GM23338 (cell line): Measurements from ENCODE around the gene SNX3. TPM values are rescaled to one million over a fixed set of nuclear protein-coding genes. Genes with fewer than 3 reads are reported as not detected.

ENCODE experiments used
- ATAC-seq: fragments of 200-7000 bp; cut with Tn5 transposase; 3 replicates; pipeline ENCODE4 v1.9.1; 2020
- DNase-seq: peaks from one replicate; pipeline ENCODE4 v3.0.0-alpha.2; 2015; ENCODE audit warnings: low spot score
- H2AFZ ChIP-seq: fragments of 200-600 bp; sonication (generic); 2 replicates; pipeline ENCODE4 v1.8.0; 2016; ENCODE audit warnings: antibody characterized with exemption, mild to moderate bottlenecking, moderate library complexity
- H3F3A ChIP-seq: fragments of 200-600 bp; sonication (generic); replicated peaks from 2 replicates; pipeline ENCODE4 v1.8.0; 2017; ENCODE audit warnings: antibody characterized with exemption, mixed run types, low read depth
- H3K27ac ChIP-seq: fragments of 200-600 bp; sonication (generic); 2 replicates; pipeline ENCODE4 v1.6.1; 2016; ENCODE audit warnings: low read depth
- H3K27me3 ChIP-seq: fragments of 200-600 bp; sonication (generic); 2 replicates; pipeline ENCODE4 v1.8.0; 2016; ENCODE audit warnings: mild to moderate bottlenecking, mixed run types, moderate library complexity; ENCODE audit not compliant: insufficient read depth
- H3K36me3 ChIP-seq: fragments of 200-600 bp; sonication (generic); 2 replicates; pipeline ENCODE4 v1.8.0; 2016; ENCODE audit warnings: mild to moderate bottlenecking; ENCODE audit not compliant: insufficient read depth
- H3K4me1 ChIP-seq: fragments of 200-600 bp; sonication (generic); 2 replicates; pipeline ENCODE4 v1.8.0; 2016; ENCODE audit warnings: mild to moderate bottlenecking, moderate library complexity; ENCODE audit not compliant: insufficient read depth
- H3K4me2 ChIP-seq: fragments of 200-600 bp; sonication (generic); 2 replicates; pipeline ENCODE4 v1.7.1; 2017; ENCODE audit warnings: mixed run types
- H3K4me3 ChIP-seq: fragments of 200-600 bp; sonication (generic); 2 replicates; pipeline ENCODE4 v1.6.1; 2016; ENCODE audit warnings: mixed run types
- H3K79me2 ChIP-seq: fragments of 200-600 bp; sonication (generic); replicated peaks from 2 replicates; pipeline ENCODE4 v1.8.0; 2017; ENCODE audit warnings: mild to moderate bottlenecking; ENCODE audit not compliant: insufficient read depth
- H3K9me2 ChIP-seq: fragments of 200-600 bp; sonication (generic); 2 replicates; pipeline ENCODE4 v1.8.0; 2017; ENCODE audit not compliant: insufficient read depth
- H4K20me1 ChIP-seq: fragments of 200-600 bp; sonication (generic); replicated peaks from 2 replicates; pipeline ENCODE4 v1.8.0; 2017; ENCODE audit warnings: mild to moderate bottlenecking; ENCODE audit not compliant: insufficient read depth
- H3K27ac Mint-ChIP-seq: 2 replicates; pipeline ENCODE4 v1.8.0; 2020; ENCODE audit warnings: inconsistent platforms, mild to moderate bottlenecking, moderate library complexity, mixed read lengths
- H3K27me3 Mint-ChIP-seq: 3 replicates; pipeline ENCODE4 v1.8.0; 2022; ENCODE audit warnings: low read depth, mild to moderate bottlenecking, moderate library complexity, mixed read lengths, inconsistent platforms; ENCODE audit not compliant: insufficient read depth, poor library complexity
- H3K36me3 Mint-ChIP-seq: 3 replicates; pipeline ENCODE4 v1.8.0; 2021; ENCODE audit warnings: low read depth, mild to moderate bottlenecking, inconsistent platforms, moderate library complexity, mixed read lengths
- H3K4me1 Mint-ChIP-seq: 3 replicates; pipeline ENCODE4 v1.8.0; 2020; ENCODE audit warnings: mild to moderate bottlenecking, inconsistent platforms, mixed read lengths
- H3K4me3 Mint-ChIP-seq: 3 replicates; pipeline ENCODE4 v1.8.0; 2021; ENCODE audit warnings: moderate library complexity, mild to moderate bottlenecking, inconsistent platforms, mixed read lengths
- H3K9me3 Mint-ChIP-seq: 3 replicates; pipeline ENCODE4 v1.8.0; 2020; ENCODE audit warnings: moderate library complexity, mild to moderate bottlenecking, inconsistent platforms, mixed read lengths
- EZH2phosphoT487 ChIP-seq: fragments of 200-600 bp; sonication (generic); IDR thresholded peaks from one replicate; pipeline ENCODE4 v1.8.1; 2018; ENCODE audit warnings: antibody characterized with exemption; ENCODE audit not compliant: unreplicated experiment
- NANOG ChIP-seq: IDR thresholded peaks from 2 replicates; pipeline ENCODE4 v1.6.1; 2016; ENCODE audit warnings: antibody characterized with exemption, borderline replicate concordance
- ZNF114 ChIP-seq: fragments of 250-450 bp; sonication (Bioruptor Pico); IDR thresholded peaks from 2 replicates; pipeline ENCODE4 v1.5.0; 2020; ENCODE audit warnings: mild to moderate bottlenecking, moderate library complexity
- polyA plus RNA-seq: library from polyadenylated mRNA; unstranded; fragments of >200 nt; fragmentation: Nextera tagmentation; extraction: Ambion mirVana; gene quantifications from 2 replicates; pipeline ENCODE4 v1.2.1, GENCODE V29; 2016
- total RNA-seq: library from RNA; depleted of rRNA; stranded (reverse); fragments of >200 nt; shearing (Covaris generic); gene quantifications from 2 replicates; pipeline ENCODE4 v1.2.3, GENCODE V29; 2014
- TF ChIP-seq, protein P1 (sequence below), 2 experiments: fragments of 200-600 bp in 1 of 2; sonication (generic) in 1 of 2; conservative IDR thresholded peaks; 2 replicates each; pipeline versions ENCODE4 v1.5.1 to v1.6.1; 2016 to 2017; ENCODE audit warnings: antibody characterized with exemption in 2 of 2, low read depth in 2 of 2, mild to moderate bottlenecking in 2 of 2, moderate library complexity in 1 of 2
- TF ChIP-seq, protein P2 (sequence below): IDR thresholded peaks from 2 replicates; pipeline ENCODE4 v1.6.1; 2016; ENCODE audit warnings: antibody characterized with exemption

The SNX3 gene
- total and polyA plus RNA-seq, 2 experiments from 2014 or later = 87.2 to 123 TPM

DNA sequence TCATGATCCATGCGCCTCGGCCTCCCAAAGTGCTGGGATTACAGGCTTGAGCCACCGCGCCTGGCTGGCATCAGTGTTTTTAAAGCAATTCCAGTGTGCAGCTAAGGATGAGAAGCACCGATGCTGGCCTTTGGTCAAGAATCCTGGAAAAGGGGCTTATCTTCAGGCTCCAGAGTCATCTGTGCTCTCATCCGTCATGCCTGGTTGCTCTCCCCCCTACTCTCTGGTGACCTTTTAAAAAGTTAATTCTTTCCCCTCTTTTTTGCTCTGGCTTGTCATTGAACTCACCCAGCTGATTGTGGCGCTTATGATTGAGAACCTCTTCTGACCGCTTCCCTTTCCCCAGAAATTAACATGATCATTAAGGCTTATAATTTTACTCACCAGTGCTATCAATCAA lies 66.3 kb downstream of the SNX3 start:
- Histone ChIP-seq H3K36me3 (no peaks in the 10 kb centered on the region), H3K9me2 (no peaks in the 10 kb centered on the region), H3F3A (no peaks in the 10 kb centered on the region), H4K20me1 (no peaks in the 10 kb centered on the region), H3K4me1 (no peaks in the 10 kb centered on the region), H3K79me2 (no peaks in the 10 kb centered on the region), H2AFZ (no peak overlapping the region; the same call in 1 of the 2 replicates), H3K4me2 (no peak overlapping the region), H3K4me3 (no peak overlapping the region), H3K27ac (no peak overlapping the region), H3K27me3 (no peaks in the 10 kb centered on the region)
- Mint-ChIP-seq H3K4me3 (no peak overlapping the region), H3K27me3 (peaks cover 2% of the 10 kb centered on the region), H3K36me3 (peaks cover 2% of the 10 kb centered on the region; the same call in 1 of the 3 replicates), H3K27ac (no peak overlapping the region), H3K9me3 (no peaks in the 10 kb centered on the region), H3K4me1 (no peaks in the 10 kb centered on the region)
- no peak for DNase-seq
- ATAC-seq = no peak
- TF ChIP-seq, protein P1, sequence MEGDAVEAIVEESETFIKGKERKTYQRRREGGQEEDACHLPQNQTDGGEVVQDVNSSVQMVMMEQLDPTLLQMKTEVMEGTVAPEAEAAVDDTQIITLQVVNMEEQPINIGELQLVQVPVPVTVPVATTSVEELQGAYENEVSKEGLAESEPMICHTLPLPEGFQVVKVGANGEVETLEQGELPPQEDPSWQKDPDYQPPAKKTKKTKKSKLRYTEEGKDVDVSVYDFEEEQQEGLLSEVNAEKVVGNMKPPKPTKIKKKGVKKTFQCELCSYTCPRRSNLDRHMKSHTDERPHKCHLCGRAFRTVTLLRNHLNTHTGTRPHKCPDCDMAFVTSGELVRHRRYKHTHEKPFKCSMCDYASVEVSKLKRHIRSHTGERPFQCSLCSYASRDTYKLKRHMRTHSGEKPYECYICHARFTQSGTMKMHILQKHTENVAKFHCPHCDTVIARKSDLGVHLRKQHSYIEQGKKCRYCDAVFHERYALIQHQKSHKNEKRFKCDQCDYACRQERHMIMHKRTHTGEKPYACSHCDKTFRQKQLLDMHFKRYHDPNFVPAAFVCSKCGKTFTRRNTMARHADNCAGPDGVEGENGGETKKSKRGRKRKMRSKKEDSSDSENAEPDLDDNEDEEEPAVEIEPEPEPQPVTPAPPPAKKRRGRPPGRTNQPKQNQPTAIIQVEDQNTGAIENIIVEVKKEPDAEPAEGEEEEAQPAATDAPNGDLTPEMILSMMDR (conservative IDR thresholded peaks at IDR 0.05; ENCODE audit: low read depth in 2 of 2) = no peak
- no peak for TF ChIP-seq NANOG

DNA sequence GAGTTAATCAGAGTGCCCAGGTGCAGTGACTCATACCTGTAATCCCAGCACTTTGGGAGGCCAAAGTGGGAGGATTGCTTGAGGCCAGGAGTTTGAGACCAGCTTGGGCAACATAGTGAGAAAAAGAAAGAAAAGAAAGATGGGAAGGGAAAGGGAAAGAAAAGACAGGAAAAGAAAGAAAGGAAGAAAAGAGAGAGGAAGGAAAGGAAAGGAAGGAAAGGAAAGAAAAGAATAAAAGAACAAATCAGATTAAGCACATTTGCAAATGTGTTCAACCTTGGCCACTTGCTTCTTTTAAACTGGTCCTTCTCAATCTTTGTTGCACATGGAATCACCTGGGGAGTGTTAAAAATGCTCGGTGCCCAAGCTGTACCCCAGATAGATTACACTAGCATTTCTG lies 67.0 kb downstream of the SNX3 start:
- ATAC-seq (no peak), DNase-seq (no peak)
- H3K4me1 ChIP-seq = no peaks in the 10 kb centered on the region
- H3K9me2 ChIP-seq = no peaks in the 10 kb centered on the region
- Mint-ChIP-seq H3K9me3 (no peaks in the 10 kb centered on the region), H3K36me3 (peaks cover 2% of the 10 kb centered on the region; the same call in 1 of the 3 replicates), H3K4me3 (no peak overlapping the region), H3K27ac (no peak overlapping the region), H3K4me1 (no peaks in the 10 kb centered on the region), H3K27me3 (peaks cover 2% of the 10 kb centered on the region)
- H3K27me3 ChIP-seq = no peaks in the 10 kb centered on the region
- TF ChIP-seq EZH2phosphoT487 (no peak), ZNF114 (no peak)
- TF ChIP-seq, protein P1 (conservative IDR thresholded peaks at IDR 0.05; ENCODE audit: low read depth in 2 of 2) = no peak
- TF ChIP-seq, protein P2, sequence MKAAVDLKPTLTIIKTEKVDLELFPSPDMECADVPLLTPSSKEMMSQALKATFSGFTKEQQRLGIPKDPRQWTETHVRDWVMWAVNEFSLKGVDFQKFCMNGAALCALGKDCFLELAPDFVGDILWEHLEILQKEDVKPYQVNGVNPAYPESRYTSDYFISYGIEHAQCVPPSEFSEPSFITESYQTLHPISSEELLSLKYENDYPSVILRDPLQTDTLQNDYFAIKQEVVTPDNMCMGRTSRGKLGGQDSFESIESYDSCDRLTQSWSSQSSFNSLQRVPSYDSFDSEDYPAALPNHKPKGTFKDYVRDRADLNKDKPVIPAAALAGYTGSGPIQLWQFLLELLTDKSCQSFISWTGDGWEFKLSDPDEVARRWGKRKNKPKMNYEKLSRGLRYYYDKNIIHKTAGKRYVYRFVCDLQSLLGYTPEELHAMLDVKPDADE = no peak
- H3K79me2 ChIP-seq = no peaks in the 10 kb centered on the region
- no peak overlapping the region for H3K4me3 ChIP-seq
- H3K36me3 ChIP-seq = no peaks in the 10 kb centered on the region
- no peaks in the 10 kb centered on the region for H3F3A ChIP-seq
- H3K4me2 ChIP-seq = no peak overlapping the region
- 0 out of 2 replicates have a peak overlapping the region, but pooled peaks have one; percentile 18 for H2AFZ ChIP-seq
- no peaks in the 10 kb centered on the region for H4K20me1 ChIP-seq
- no peak overlapping the region for H3K27ac ChIP-seq
